Upper lobe of left lung (tissue), 4 donors: ENCODE data around the gene MTX2.

Source experiments
- CTCF ChIP-seq, 6 experiments: fragments of 450-650 bp in 4 of 6; fragments of 200-600 bp in 2 of 6; sonication (generic) in 2 of 6; IDR thresholded peaks; one replicate each; pipeline ENCODE4 v1.5.1; 2016 to 2019; ENCODE audit warnings: antibody characterized with exemption in 6 of 6
- EP300 ChIP-seq, 4 donors: sonication (generic); formaldehyde crosslinking; IDR thresholded peaks; one replicate each; pipeline ENCODE4 v1.5.1; 2017; ENCODE audit warnings: antibody characterized with exemption in 4 of 4, control low read depth in 2 of 4
- POLR2A ChIP-seq, 4 donors: fragments of 450-650 bp; IDR thresholded peaks; one replicate each; pipeline ENCODE4 v1.5.1; 2016 to 2017; ENCODE audit warnings: antibody characterized with exemption in 4 of 4, mild to moderate bottlenecking in 2 of 4
- POLR2AphosphoS5 ChIP-seq, 2 donors: sonication (generic); formaldehyde crosslinking; IDR thresholded peaks; one replicate each; pipeline ENCODE4 v1.5.1; 2017; ENCODE audit warnings: antibody characterized with exemption in 2 of 2

- TF ChIP-seq EP300 (IDR thresholded peaks at IDR 0.05) (no peak), POLR2A (IDR thresholded peaks at IDR 0.05) (no peak), POLR2AphosphoS5 (IDR thresholded peaks at IDR 0.05) (no peak), CTCF (IDR thresholded peaks at IDR 0.05) (no peak)
Measured at GRCh38 chr2:176317623-176318065, 48.4 kb downstream of the MTX2 start.
